Measurements from ENCODE around the gene TPGS1. TPM values are rescaled to one million over a fixed set of nuclear protein-coding genes. Genes with fewer than 3 reads are reported as not detected.

Gene TPGS1
- total RNA-seq, 2 donors from 2014 or later: 13.3 to 14.4 TPM

GRCh38 chr19:540867-541637, 33.8 kb downstream of the TPGS1 start:
- Histone ChIP-seq H3K4me1 (no peaks in the 10 kb centered on the region), H3K9me3 (no peaks in the 10 kb centered on the region), H3K27me3 (no peaks in the 10 kb centered on the region), H3K4me3 (no peak overlapping the region), H3K9ac (ENCODE audit: low read depth in 2 of 2, low read length in 2 of 2) (no peak overlapping the region), H3K36me3 (peaks cover 5% of the 10 kb centered on the region), H3K27ac (no peak overlapping the region)
- intact Hi-C loops (cut with DNase I): no loop called here
- no peak for DNase-seq
- TF ChIP-seq, protein P1, sequence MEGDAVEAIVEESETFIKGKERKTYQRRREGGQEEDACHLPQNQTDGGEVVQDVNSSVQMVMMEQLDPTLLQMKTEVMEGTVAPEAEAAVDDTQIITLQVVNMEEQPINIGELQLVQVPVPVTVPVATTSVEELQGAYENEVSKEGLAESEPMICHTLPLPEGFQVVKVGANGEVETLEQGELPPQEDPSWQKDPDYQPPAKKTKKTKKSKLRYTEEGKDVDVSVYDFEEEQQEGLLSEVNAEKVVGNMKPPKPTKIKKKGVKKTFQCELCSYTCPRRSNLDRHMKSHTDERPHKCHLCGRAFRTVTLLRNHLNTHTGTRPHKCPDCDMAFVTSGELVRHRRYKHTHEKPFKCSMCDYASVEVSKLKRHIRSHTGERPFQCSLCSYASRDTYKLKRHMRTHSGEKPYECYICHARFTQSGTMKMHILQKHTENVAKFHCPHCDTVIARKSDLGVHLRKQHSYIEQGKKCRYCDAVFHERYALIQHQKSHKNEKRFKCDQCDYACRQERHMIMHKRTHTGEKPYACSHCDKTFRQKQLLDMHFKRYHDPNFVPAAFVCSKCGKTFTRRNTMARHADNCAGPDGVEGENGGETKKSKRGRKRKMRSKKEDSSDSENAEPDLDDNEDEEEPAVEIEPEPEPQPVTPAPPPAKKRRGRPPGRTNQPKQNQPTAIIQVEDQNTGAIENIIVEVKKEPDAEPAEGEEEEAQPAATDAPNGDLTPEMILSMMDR (IDR thresholded peaks at IDR 0.05): no peak

DNA sequence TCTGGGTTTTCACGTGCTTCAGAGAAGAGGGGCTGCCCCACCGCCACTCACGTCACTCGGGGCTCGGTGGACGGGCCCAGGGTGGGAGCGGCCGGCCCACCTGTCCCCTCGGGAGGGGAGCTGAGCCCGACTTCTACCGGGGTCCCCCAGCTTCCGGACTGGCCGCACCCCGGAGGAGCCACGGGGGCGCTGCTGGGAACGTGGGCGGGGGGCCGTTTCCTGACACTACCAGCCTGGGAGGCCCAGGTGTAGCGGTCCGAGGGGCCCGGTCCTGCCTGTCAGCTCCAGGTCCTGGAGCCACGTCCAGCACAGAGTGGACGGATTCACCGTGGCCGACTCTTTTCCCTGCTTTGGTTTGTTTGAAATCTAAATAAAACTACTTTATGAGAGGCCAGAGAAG, 34.4 kb downstream of the TPGS1 start:
- Histone ChIP-seq H3K27me3 (no peaks in the 10 kb centered on the region), H3K36me3 (peaks cover 5% of the 10 kb centered on the region)
- no peak for DNase-seq

DNA sequence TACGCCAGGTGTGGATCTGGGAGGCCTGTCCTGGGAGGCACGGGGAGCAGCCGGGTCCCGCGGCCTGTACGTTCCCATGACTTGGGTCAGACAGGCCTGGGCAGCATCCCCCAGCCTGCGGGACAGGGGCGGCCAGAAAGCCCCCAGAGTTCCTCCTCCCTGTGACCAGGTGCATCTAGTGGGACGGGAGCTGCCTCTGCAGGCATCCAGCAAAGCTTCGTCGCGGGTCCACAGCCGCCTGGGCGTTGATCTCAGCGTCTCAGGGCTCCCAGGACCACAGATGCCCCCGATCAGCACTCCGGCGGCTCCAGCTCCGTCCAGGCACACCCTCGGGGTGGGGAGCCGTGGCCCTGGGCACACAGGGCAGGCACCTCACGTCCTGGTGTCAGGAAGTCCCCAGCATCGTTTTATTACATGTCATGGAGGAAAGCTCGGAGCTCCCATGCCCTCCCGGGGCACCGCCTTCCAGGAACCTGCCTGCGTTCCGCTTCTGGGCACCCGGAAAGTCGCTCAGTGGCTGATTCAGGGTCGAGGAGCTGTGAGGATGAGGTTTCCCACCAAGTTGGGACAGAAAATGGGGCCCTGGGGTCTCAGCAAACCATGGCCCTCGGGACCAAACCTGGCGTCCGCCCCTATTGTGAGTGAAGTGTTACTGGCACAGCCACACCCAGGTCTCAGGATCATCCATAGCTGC, 35.0 kb downstream of the TPGS1 start:
- no peak overlapping the region for H3K9ac ChIP-seq (ENCODE audit: low read depth in 2 of 2, low read length in 2 of 2)
- TF ChIP-seq, protein P1 (IDR thresholded peaks at IDR 0.05): no peak
- H3K4me1 ChIP-seq: no peaks in the 10 kb centered on the region
- no peak for DNase-seq
- no peak overlapping the region for H3K27ac ChIP-seq
- H3K9me3 ChIP-seq: no peaks in the 10 kb centered on the region
- H3K36me3 ChIP-seq: peaks cover 5% of the 10 kb centered on the region
- H3K4me3 ChIP-seq: no peak overlapping the region
- intact Hi-C loops (cut with DNase I): no loop called here
- no peaks in the 10 kb centered on the region for H3K27me3 ChIP-seq

More for the DNA sequence above, 34.4 kb downstream of the TPGS1 start:
- intact Hi-C loops (cut with DNase I): no loop called here
- no peak overlapping the region for H3K9ac ChIP-seq (ENCODE audit: low read depth in 2 of 2, low read length in 2 of 2)
- no peak overlapping the region for H3K4me3 ChIP-seq
- H3K4me1 ChIP-seq: no peaks in the 10 kb centered on the region
- H3K27ac ChIP-seq: no peak overlapping the region
- no peaks in the 10 kb centered on the region for H3K9me3 ChIP-seq
- TF ChIP-seq, protein P1 (IDR thresholded peaks at IDR 0.05): no peak

GRCh38 chr19:543910-544608, 36.8 kb downstream of the TPGS1 start, which contains the start of gene GZMM:
Gene GZMM, plus strand, starts transcription at chr19:544053. Its CDS starts 19 bp downstream, at chr19:544072.
- intact Hi-C loops (cut with DNase I): no loop called here
- Histone ChIP-seq H3K27ac (no peak within 1 kb of the TSS), H3K9me3 (no peaks in the 10 kb centered on the region), H3K36me3 (peaks cover 5% of the 10 kb centered on the region), H3K9ac (ENCODE audit: low read depth in 2 of 2, low read length in 2 of 2) (peak within 1 kb of the TSS in 1 of 2 donors; percentile 37), H3K4me1 (no peaks in the 10 kb centered on the region), H3K4me3 (no peak within 1 kb of the TSS), H3K27me3 (no peaks in the 10 kb centered on the region)
- no peak for DNase-seq
- TF ChIP-seq, protein P1 (IDR thresholded peaks at IDR 0.05): no peak

DNA sequence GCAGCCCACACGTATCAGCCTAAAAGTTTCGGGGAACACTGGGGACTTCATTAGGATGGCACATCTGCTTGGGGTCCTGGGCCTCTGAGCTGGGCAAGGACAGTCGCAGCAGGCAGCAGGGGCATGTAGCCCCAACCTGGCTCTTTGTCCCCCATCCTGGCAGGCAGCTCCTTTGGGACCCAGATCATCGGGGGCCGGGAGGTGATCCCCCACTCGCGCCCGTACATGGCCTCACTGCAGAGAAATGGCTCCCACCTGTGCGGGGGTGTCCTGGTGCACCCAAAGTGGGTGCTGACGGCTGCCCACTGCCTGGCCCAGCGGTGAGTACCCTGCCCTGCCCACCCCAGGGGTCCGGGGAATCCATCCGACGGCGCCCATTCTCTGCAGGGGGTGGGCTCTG, 39.8 kb downstream of the TPGS1 start:
- Histone ChIP-seq H3K27ac (no peak overlapping the region), H3K4me3 (no peak overlapping the region), H3K9me3 (no peaks in the 10 kb centered on the region), H3K27me3 (no peaks in the 10 kb centered on the region), H3K4me1 (no peaks in the 10 kb centered on the region), H3K9ac (ENCODE audit: low read depth in 2 of 2, low read length in 2 of 2) (no peak overlapping the region), H3K36me3 (no peaks in the 10 kb centered on the region)
- DNase-seq: no peak
- TF ChIP-seq, protein P1 (IDR thresholded peaks at IDR 0.05): no peak
- intact Hi-C loops (cut with DNase I): no loop called here

All from colonic mucosa (tissue), 4 donors.